HUDEP-2 (cell line): ENCODE results near the gene SRRM5.
A peak's percentile ranks its signal among the peaks of the same experiment; 100 is the strongest.
"Not testable (repeated sequence)": the region's sequence is repeated elsewhere in the genome, so short reads cannot be mapped to it uniquely, and the experiment has no call there.

Experiments used
- DNase-seq, 76 experiments: peaks; one replicate each; lab custom pipeline; 2025; ENCODE audit not compliant: unreplicated experiment in 76 of 76; lab: John Stamatoyannopoulos, UW

SRRM5 gene

DNA sequence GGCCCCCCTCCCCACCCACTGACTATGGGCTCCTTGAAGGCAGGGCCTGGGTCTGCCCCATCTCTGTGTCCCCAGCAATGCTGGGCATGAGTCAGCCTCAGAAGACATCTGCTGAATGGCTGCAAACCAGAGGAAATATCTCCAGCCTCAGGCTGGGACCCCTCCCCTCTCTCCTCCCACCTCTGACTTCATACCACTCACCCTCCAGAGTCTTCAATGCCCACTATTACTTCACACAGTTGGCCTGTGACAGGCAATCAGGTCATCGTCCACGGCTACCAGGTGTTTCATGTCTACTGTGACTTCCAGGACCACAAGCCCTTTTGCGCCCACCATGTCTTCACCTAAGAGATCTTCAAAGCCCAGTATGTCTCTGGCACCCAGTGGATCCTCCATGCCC, at the start of gene SRRM5:
Gene SRRM5, plus strand, starts transcription at position 301 of the 400 bp plus-strand sequence. Its CDS starts 34 bp downstream, at position 335.
- no peak for DNase-seq

DNA sequence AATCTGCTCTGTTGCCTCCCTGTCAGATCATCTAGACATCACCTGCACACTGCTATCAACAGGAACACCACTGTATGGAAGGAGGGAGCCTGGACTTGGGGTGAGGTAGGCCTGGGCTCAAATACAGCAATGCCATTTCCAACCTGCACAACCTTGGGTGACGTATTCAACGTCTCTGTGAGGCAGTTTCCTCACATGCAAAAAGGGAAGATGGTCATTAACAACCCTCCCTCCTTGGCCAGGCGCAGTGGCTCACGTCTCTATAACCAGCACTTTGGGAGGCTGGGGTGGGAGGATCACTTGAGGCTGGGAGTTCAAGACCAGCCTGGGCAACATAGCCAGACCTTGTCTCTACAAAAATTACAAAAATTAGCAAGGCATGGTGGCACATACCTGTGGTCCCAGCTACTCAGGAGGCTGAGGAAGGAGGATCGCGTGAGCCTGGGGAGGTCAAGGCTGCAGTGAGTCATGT, 49.6 kb upstream of the SRRM5 start:
- DNase-seq, result no peak

- DNase-seq, result peak in 74 of 76 experiments; percentile 25 to 94 (median 74)
Measured at GRCh38 chr19:43562698-43563241, 49.1 kb upstream of the SRRM5 start.

DNA sequence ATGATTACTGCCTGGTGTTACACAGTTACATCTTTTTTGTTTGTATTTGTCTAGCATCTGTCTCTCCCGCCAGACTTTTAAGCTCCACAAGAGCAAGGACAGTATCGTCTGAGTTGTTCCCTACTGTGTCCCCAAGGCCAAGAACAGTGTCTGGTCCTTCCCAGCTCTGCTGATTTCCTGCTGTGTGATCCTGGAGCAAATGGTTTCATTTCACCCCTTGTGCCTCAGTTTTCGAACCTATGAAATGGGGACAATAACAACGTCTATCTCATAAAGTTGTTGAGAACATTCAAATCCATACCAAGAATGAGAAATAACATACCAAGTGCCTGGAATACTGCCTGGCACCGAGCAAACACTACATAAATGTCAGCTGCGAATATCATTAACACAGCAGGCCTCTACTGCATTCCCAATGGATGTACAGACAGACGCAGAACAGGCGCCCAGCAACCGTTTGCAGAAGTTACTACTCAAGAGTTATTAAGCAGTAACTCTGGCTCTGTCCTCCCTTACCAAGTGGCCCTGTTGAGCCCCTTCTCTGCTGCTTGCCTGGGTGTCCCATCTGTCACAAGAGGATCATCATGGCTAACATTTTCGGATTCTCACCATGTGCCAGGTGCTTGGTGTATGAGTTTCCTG, 48.0 kb upstream of the SRRM5 start:
- DNase-seq, result no peak

GRCh38 chr19:43564800-43565199, 47.1 kb upstream of the SRRM5 start:
- no peak for DNase-seq

GRCh38 chr19:43569657-43570056, 42.2 kb upstream of the SRRM5 start:
- DNase-seq, result no peak

- DNase-seq, result no peak
Measured at GRCh38 chr19:43570174-43570791, 41.6 kb upstream of the SRRM5 start.

DNA sequence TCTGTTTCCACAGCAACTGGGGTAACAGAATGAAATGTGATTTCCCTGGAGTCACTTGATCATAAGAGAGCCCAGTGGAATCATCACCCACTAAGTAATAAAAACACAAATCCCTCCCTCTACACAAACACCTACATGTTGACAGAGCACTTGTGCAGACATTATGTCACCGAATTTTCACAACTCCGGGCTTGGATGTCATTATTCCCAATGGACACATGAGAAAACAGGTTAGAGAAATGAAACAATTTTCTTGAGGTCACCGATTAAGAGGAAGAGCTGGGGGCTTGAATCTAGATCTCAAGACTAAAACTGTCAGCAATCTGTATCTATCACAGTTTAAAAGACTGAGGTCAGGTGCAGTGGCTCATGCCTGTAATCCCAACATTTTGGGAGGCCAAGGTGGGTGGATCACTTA, 39.7 kb upstream of the SRRM5 start:
- DNase-seq, result no peak

- DNase-seq, result peak in 3 of 76 experiments; percentile 24 to 40 (median 26)
Measured at GRCh38 chr19:43574424-43575155, 37.3 kb upstream of the SRRM5 start.

DNA sequence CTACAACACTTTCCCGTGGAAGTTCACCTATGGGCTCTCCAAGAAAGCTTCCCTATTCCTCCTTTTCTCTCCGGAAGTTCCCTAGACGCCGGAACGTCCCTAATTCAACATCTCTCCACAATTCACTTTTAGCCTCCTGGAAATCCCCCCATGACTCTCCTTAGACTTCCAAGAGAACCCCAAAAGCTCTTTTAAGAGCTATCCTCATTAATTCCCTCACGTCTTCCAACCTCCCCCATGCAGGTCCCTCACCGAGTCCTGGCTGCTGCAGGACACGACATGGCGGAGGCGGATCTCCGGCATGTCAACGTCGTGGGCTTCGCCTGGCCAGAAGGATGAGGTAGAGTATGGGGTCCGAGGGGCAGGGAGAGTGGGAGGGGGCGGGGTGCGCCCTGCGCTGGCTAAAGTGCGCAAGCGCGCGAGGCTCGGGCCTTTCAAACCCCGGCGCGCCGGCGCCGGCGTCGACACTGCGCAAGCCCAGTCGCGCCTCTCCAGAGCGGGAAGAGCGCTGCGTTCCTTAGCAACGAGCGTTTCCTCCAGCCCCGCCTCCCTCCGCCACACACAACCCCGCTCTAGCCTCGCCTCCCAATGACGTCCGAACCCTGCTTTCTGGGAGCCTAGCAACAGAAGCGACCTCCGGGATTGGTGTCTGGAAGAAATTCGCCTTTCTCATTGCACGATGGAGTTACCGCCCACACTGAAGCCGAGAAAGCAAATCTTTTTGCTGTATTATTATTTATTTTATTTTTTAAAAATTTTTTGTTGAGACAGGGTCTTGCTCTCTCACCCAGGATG, 36.5 kb upstream of the SRRM5 start, which contains the start of the genes PINLYP and XRCC1:
Gene PINLYP, plus strand, starts transcription at position 646 of the 795 bp plus-strand sequence. CDS start 1,391 bp downstream, outside the sequence.
Gene XRCC1, minus strand, starts transcription at position 372 of the 795 bp plus-strand sequence. Its CDS starts 69 bp downstream, at position 303.
- DNase-seq, result peak; percentile 57 to 99 (median 98)

DNA sequence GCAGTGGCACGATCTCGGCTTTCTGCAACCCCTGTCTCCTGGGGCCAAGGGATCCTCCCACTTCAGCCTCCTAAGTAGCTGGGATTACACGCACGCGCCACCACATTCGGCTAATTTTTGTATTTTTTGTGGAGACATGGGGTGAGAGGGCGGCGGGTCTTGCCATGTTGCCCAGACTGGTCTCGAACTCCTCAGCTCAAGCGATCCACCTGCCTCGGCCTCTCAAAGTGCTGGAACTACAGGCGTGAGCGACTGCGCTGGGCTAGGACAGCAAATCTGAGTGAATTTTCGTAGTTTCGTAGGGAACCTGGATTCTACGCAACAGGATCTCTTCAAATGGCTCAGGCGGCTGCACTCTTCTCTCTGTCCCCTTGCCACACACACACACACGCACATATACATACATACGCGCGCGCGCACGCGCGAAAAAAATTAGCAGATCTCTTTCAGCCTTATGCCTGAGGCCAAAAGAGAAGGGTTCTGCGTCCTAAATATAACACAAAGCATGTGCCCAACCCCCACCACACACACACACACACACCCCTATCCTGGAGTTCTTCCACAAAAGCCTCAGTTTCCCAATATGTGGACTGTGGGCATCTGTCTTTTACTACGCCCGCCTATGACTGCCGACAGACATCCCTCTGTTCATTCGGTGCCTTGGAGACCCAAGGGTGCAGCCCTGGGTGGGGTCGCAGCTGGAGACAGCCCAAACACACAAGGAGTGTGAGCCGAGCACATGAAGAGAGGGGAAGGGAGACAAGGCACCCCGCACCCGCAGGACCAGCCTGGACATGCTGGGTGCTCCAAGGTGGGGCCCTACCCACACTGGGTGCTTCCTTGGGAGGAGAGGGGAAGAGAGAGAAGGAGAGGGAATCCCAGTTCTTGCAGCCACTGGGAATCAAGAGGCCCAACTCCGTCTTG, 35.7 kb upstream of the SRRM5 start:
- DNase-seq, result no peak

GRCh38 chr19:43578787-43579186, 33.1 kb upstream of the SRRM5 start:
- no peak for DNase-seq

- no peak for DNase-seq
Measured at GRCh38 chr19:43581467-43581866, 30.4 kb upstream of the SRRM5 start.

DNA sequence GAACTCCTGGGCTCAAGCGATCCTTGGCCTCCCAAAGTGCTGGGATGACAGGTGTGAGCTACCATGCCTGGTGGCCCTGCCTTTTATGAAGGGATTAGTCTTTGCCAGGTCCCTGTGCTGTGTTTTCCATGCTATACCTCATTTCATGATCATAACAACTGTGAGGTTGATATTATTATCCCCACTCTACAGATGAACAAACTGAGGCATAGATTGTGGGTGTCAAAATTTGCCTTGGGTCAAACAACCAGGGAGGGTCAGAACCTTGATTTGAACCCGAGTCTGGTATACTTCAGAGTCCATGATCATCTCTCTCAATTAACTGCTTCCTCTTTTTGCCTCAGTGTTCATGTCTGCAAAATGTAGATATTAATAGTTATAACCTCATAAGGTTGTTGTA, 29.4 kb upstream of the SRRM5 start:
- no peak for DNase-seq

DNA sequence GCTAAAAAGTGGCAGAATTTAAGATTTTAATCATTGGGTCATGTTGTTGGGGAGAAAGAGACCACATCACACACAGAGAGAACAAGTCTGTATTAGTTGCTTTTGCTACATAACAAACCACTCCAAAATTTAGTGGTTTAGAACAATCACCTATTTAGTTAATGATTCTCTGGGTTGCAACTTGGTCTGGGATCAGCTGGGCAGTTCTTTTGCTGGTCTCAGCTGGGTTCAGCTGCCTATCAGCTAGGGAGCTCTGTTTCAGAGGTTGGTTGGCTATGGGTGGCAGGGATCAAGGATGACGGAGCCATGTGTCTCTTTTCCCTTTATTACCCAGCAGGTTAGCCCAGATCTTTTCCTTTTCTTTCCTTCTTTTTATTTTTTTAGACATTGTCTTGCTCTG, 27.4 kb upstream of the SRRM5 start:
- DNase-seq, result no peak

DNA sequence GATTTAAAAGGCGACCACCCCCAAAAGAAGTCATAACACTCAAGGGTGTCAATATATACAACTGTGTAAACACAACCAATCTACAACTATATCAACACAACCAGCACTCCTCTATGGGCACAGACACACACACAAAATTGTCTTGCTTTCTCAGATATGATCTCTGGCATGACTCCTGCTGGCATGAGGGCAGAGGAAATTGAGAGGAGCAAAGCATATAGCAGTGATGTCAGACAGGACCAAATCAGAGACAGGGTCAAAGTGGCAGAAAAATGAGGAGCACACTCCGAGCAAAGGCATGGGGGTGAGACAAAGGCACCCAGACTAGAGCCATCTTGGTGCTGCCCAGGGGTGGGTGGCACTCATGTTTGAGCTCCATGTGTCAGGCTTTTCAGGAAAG, 25.5 kb upstream of the SRRM5 start:
- DNase-seq, result peak in 59 of 76 experiments; percentile 13 to 74 (median 47)

DNA sequence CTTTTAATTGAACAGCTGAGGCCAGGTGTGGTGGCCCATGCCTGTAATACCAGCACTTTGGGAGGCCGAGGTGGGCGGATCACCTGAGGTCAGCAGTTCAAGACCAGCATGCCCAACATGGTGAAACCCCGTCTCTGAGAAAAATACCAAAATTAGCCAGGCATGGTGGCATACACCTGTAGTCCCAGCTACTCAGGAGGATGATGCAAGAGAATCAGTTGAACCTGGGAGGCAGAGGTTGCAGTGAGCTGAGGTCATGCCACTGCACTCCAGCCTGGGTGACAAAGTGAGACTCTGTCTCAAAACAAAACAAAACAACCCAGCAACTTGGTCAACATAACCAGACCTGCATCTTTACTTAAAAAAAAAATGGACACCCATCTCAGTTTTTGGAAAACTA, 24.9 kb upstream of the SRRM5 start:
- not testable (repeated sequence) for DNase-seq

- no peak for DNase-seq
Measured at GRCh38 chr19:43589277-43589676, 22.6 kb upstream of the SRRM5 start.

GRCh38 chr19:43589678-43590077, 22.2 kb upstream of the SRRM5 start:
- DNase-seq, result no peak
